GM21529 (cell line): ENCODE data around the gene DNMT3L.

Source experiments
- ATAC-seq: cut with Tn5 transposase; IDR thresholded peaks from one replicate; pipeline ENCODE4 v1.9.1; 2021; ENCODE audit not compliant: unreplicated experiment

DNMT3L gene

GRCh38 chr21:44279354-44280260 lies 17.9 kb upstream of the DNMT3L start:
- ATAC-seq = no peak

GRCh38 chr21:44275041-44275440 lies 13.3 kb upstream of the DNMT3L start:
- ATAC-seq = no peak

- no peak for ATAC-seq
Measured at GRCh38 chr21:44273046-44273445, 11.3 kb upstream of the DNMT3L start.

GRCh38 chr21:44272284-44272858 lies 10.7 kb upstream of the DNMT3L start:
- no peak for ATAC-seq

DNA sequence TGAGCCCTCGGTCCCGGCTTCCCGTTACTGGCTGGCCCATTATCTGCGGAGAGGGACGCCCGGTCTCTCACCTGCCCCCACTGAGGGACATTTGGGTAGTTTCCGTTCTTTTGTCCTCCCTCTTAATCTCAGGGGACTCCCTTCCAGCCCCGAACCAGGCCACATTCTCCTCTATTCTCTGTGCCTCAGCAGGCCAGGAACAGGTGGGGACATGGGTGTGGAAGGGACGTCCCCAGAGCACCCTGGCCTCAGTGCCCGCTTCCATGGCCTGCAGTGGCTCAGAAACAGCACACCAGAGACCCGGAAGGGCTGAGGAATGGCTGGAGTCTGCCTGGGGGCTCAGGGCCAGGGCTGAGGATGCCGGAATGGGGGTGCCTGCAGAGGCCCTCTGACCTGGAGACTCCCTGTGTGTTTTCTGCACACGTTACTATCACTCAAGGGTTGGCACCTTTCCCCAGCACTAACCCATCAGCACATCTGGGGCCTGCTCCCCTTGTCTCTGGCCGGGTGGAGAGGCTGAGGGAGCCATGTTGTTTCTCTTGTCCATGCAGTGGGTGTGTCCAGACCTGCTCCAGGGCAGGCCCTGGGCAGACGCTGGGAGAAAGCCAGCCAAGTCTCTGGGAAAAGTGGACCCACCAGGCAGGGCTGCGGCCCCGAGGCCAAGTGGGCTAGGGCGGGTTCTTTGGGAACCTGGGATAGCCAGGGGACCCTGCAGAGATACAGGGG lies 10.0 kb upstream of the DNMT3L start:
- ATAC-seq = no peak

DNA sequence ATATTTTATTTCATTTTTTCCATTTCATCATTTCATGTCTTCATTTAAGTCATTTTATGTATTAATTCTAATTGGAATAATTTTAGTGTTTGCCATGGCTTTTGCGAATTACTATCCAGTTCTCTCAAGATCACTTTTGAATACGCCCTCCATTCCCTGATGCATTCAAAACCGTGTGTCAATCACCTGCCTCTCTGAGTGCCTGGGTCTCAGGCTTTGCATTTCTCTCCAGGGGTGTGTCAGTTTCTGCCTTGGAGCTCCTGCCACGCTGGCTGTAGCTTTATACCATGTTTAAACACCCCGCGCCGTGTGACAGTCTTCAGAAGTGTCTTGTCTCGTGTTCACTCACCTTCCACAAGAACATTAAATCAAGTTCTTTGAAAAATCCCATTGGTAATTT lies 7.4 kb upstream of the DNMT3L start:
- ATAC-seq = no peak

- no peak for ATAC-seq
Measured at GRCh38 chr21:44267655-44268142, 6.0 kb upstream of the DNMT3L start.

GRCh38 chr21:44265734-44266270 lies 4.1 kb upstream of the DNMT3L start:
- ATAC-seq = no peak

GRCh38 chr21:44263768-44264167 lies 2.1 kb upstream of the DNMT3L start:
- no peak for ATAC-seq

GRCh38 chr21:44263221-44263760 lies 1.6 kb upstream of the DNMT3L start:
- no peak for ATAC-seq

GRCh38 chr21:44262338-44263056 lies 800 bp upstream of the DNMT3L start:
- no peak for ATAC-seq

GRCh38 chr21:44260791-44261631 lies 686 bp downstream of the DNMT3L start:
- ATAC-seq = no peak

DNA sequence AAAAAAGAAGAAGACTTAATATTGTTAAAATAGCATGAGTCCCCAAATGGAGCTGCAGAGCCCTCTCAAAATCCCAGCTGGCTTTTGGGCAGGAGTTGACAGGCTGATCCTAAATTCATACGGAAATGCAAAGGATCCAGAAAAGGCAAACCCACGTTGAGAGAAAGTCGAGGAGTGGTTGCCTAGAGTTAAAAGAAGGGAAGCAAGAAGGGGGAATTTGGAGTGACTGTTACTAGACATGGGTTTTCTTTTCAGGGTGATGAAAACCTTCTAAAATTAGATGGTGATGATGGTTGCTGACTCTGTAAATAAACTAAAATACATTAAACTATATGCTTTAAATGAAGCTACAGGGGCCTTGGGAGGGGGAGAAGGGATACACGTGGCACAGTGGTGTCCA lies 1.6 kb downstream of the DNMT3L start:
- ATAC-seq = no peak

- ATAC-seq = no peak
Measured at GRCh38 chr21:44259082-44259705, 2.5 kb downstream of the DNMT3L start.

DNA sequence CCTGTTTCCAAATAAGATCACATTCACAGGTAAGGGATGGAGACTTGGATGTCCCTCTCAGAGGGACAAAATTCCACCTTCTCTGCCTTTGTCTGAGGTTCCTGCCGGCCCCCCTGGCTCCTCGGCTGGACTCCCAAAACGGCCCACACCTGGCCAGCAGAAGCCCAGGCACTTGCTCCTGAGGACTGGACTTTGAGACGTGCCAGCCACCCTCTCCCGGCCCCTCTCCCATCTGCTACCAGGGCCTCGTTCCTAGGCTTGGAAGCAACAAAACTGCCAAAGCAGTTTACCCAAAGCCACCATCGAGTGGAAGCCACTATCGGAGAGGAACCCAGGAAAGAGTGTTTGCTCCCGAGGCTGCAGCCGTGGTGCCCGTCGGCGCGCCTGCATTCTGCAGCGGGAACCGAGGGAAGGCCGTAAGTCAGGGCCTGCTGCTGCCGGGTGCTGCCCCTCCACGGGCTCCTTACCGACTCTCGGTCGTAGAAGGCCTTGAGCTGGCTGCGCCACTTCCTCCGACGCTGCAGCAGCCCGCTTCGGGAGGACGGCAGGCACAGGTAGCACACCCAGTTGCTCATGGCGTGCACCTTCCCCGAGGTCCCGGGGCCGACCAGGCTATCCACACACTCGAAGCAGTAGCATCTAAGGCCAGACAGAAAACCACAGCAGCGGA lies 3.5 kb downstream of the DNMT3L start:
- ATAC-seq = no peak

- no peak for ATAC-seq
Measured at GRCh38 chr21:44255511-44255981, 6.2 kb downstream of the DNMT3L start.

GRCh38 chr21:44253832-44254710 lies 7.6 kb downstream of the DNMT3L start:
- ATAC-seq = no peak
